IMR-90 (cell line): Measurements from ENCODE around the gene MREG. TPM values are rescaled to one million over a fixed set of nuclear protein-coding genes. Genes with fewer than 3 reads are reported as not detected.

Source experiments
- ATAC-seq: fragments of 200-7000 bp; cut with Tn5 transposase; 2 replicates; pipeline ENCODE4 v1.9.1; 2020; ENCODE audit warnings: low read depth, mild to moderate bottlenecking, moderate library complexity
- BruUV-seq: library from RNA; stranded (reverse); fragments of 400-500 nt; replicated peaks from 2 replicates; lab custom pipeline; 2021; lab: Mats Ljungman, UMichigan
- CTCF ChIA-PET: fragments of 300-600 bp; formaldehyde crosslinking; extraction: SDS; loops from one replicate; lab custom pipeline; 2021; ENCODE audit warnings: antibody characterized with exemption; lab: Yijun Ruan, JAX
- POLR2A ChIA-PET: fragments of 300-600 bp; sonication (Branson Sonifier 250); formaldehyde crosslinking; loops from one replicate; lab custom pipeline; 2022; ENCODE audit warnings: antibody characterized with exemption; ENCODE audit not compliant: unreplicated experiment; lab: Charles Lee
- DNase-seq: peaks from one replicate; pipeline ENCODE4 v3.0.0; 2013
- H2AFZ ChIP-seq: replicated peaks from 2 replicates; pipeline ENCODE3; 2013; ENCODE audit warnings: low read length, mild to moderate bottlenecking; ENCODE audit not compliant: poor library complexity
- H2AK5ac ChIP-seq: 2 replicates; pipeline ENCODE4 v1.6.1; 2013; ENCODE audit warnings: low read depth, low read length, inconsistent platforms
- H2AK9ac ChIP-seq: replicated peaks from 2 replicates; pipeline ENCODE3; 2013; ENCODE audit warnings: mild to moderate bottlenecking, low read depth, low read length, moderate library complexity; ENCODE audit not compliant: poor library complexity
- H2BK120ac ChIP-seq: 2 replicates; pipeline ENCODE4 v1.6.1; 2013; ENCODE audit warnings: low read depth, low read length, inconsistent platforms
- H2BK15ac ChIP-seq: 3 replicates; pipeline ENCODE4 v1.6.1; 2013; ENCODE audit warnings: low read depth, low read length, inconsistent platforms
- H2BK20ac ChIP-seq: 2 replicates; pipeline ENCODE4 v1.6.1; 2013; ENCODE audit warnings: low read depth, mild to moderate bottlenecking, inconsistent platforms, low read length, moderate library complexity
- H2BK5ac ChIP-seq: 2 replicates; pipeline ENCODE4 v1.6.1; 2013; ENCODE audit warnings: mild to moderate bottlenecking, low read depth, low read length, inconsistent platforms; ENCODE audit not compliant: poor library complexity, severe bottlenecking
- H3K14ac ChIP-seq: replicated peaks from 2 replicates; pipeline ENCODE4 v1.6.1; 2013; ENCODE audit warnings: low read depth, low read length, inconsistent platforms
- H3K18ac ChIP-seq: 2 replicates; pipeline ENCODE4 v1.6.1; 2013; ENCODE audit warnings: low read depth, low read length, control low read depth
- H3K23ac ChIP-seq: 2 replicates; pipeline ENCODE4 v1.6.1; 2013; ENCODE audit warnings: low read depth, low read length, inconsistent platforms
- H3K27ac ChIP-seq: 2 replicates; pipeline ENCODE4 v1.5.1; 2013; ENCODE audit warnings: mild to moderate bottlenecking, control low read depth, low read length; ENCODE audit not compliant: insufficient read depth
- H3K27me3 ChIP-seq: 2 replicates; pipeline ENCODE4 v1.6.1; 2013; ENCODE audit warnings: low read length; ENCODE audit not compliant: control insufficient read depth, insufficient read depth
- H3K36me3 ChIP-seq: 2 replicates; pipeline ENCODE4 v1.6.1; 2013; ENCODE audit warnings: low read length, mixed read lengths; ENCODE audit not compliant: control insufficient read depth, insufficient read depth
- H3K4ac ChIP-seq: 2 replicates; pipeline ENCODE4 v1.6.1; 2013; ENCODE audit warnings: low read depth, low read length, inconsistent platforms
- H3K4me1 ChIP-seq: 2 replicates; pipeline ENCODE4 v1.6.1; 2013; ENCODE audit warnings: low read length, mixed read lengths; ENCODE audit not compliant: control insufficient read depth, insufficient read depth
- H3K4me2 ChIP-seq: 2 replicates; pipeline ENCODE4 v1.6.1; 2013; ENCODE audit warnings: low read depth, mild to moderate bottlenecking, control low read depth, low read length, moderate library complexity
- H3K4me3 ChIP-seq: 2 replicates; pipeline ENCODE4 v1.5.1; 2013; ENCODE audit warnings: low read depth, mild to moderate bottlenecking, control low read depth, low read length, moderate library complexity; ENCODE audit not compliant: insufficient read depth
- H3K56ac ChIP-seq: 2 replicates; pipeline ENCODE4 v1.6.1; 2013; ENCODE audit warnings: low read length, inconsistent platforms; ENCODE audit not compliant: insufficient read depth; ENCODE audit errors: extremely low read depth
- H3K79me1 ChIP-seq, 2 experiments: 2 replicates each; pipeline ENCODE4 v1.6.1; 2013; ENCODE audit warnings: low read length in 2 of 2, inconsistent platforms in 1 of 2, low read depth in 1 of 2
- H3K9ac ChIP-seq: 2 replicates; pipeline ENCODE4 v1.6.1; 2013; ENCODE audit warnings: low read depth, low read length, control low read depth
- H3K9me1 ChIP-seq: 2 replicates; pipeline ENCODE4 v1.6.1; 2013; ENCODE audit warnings: low read length, inconsistent platforms; ENCODE audit not compliant: insufficient read depth
- H3K9me3 ChIP-seq: 2 replicates; pipeline ENCODE4 v1.6.1; 2013; ENCODE audit warnings: low read length; ENCODE audit not compliant: control insufficient read depth, insufficient read depth
- H4K20me1 ChIP-seq: 2 replicates; pipeline ENCODE4 v1.6.1; 2013; ENCODE audit warnings: low read length, inconsistent platforms; ENCODE audit not compliant: insufficient read depth
- H4K5ac ChIP-seq: 2 replicates; pipeline ENCODE4 v1.6.1; 2013; ENCODE audit warnings: mild to moderate bottlenecking, low read depth, low read length, control low read depth
- H4K8ac ChIP-seq, 2 experiments: 2 replicates each; pipeline ENCODE4 v1.6.1; 2013; ENCODE audit warnings: low read depth in 2 of 2, low read length in 2 of 2, control low read depth in 1 of 2, inconsistent platforms in 1 of 2
- H4K91ac ChIP-seq: 2 replicates; pipeline ENCODE4 v1.6.1; 2013; ENCODE audit warnings: low read depth, low read length, inconsistent platforms; ENCODE audit not compliant: insufficient read depth
- CEBPB ChIP-seq: IDR thresholded peaks from 2 replicates; pipeline ENCODE4 v1.6.1; 2012; ENCODE audit warnings: low read depth, low read length, improper control_type of control experiment
- CTCF ChIP-seq: conservative IDR thresholded peaks from 2 replicates; pipeline ENCODE4 v1.5.1; 2012; ENCODE audit warnings: mild to moderate bottlenecking, low read depth, low read length, improper control_type of control experiment
- ELK1 ChIP-seq: fragments of 150-350 bp; IDR thresholded peaks from 2 replicates; pipeline ENCODE4 v1.6.1; 2016; ENCODE audit warnings: low read depth, mild to moderate bottlenecking, low read length, moderate library complexity, borderline replicate concordance
- FOS ChIP-seq: fragments of 150-350 bp; IDR thresholded peaks from 2 replicates; pipeline ENCODE4 v1.6.1; 2016; ENCODE audit warnings: low read depth, low read length
- MXI1 ChIP-seq: IDR thresholded peaks from 2 replicates; pipeline ENCODE4 v1.6.1; 2012; ENCODE audit warnings: low read depth, mild to moderate bottlenecking, low read length, moderate library complexity, borderline replicate concordance
- RFX5 ChIP-seq: IDR thresholded peaks from 2 replicates; pipeline ENCODE4 v1.8.0; 2012; ENCODE audit warnings: low read depth, mild to moderate bottlenecking, low read length, moderate library complexity
- WGBS, 2 experiments: methylation state at CpG; one replicate each; pipeline versions ENCODE4 v1.1.5 to v1.1.7; 2013; ENCODE audit warnings: missing lambda C conversion rate in 2 of 2; ENCODE audit not compliant: insufficient read length in 1 of 2; ENCODE audit errors: extremely low coverage in 2 of 2; 5-methylcytosine and 5-hydroxymethylcytosine counted together
- dilution Hi-C: fragments of 300-500 bp; cut with HindIII; formaldehyde crosslinking; loops from one replicate; pipeline ENCODE4 v1.14.3; 2018; ENCODE audit warnings: low sequenced_read_pairs; ENCODE audit not compliant: unreplicated experiment
- in situ Hi-C: fragments of 300-500 bp; cut with MboI; formaldehyde crosslinking; loops from 3 replicates; pipeline ENCODE4 v1.14.3; 2019; ENCODE audit warnings: low sequenced_read_pairs, inconsistent platforms, mixed read lengths
- intact Hi-C: fragments of 100-400 bp; cut with micrococcal nuclease; formaldehyde crosslinking; loops from 2 replicates; pipeline ENCODE4 v1.10.0; 2022
- polyA plus RNA-seq, 3 experiments: library from polyadenylated mRNA; depleted of rRNA; stranded (reverse); fragments of >200 nt; gene quantifications; 2 replicates each; pipeline ENCODE4 v1.2.3, GENCODE V29; 2012; ENCODE audit warnings: low replicate concordance in 1 of 3
- total RNA-seq: library from RNA; depleted of rRNA; stranded (reverse); fragments of >200 nt; gene quantifications from 2 replicates; pipeline ENCODE4 v1.2.3, GENCODE V29; 2012

Gene MREG
- total and polyA plus RNA-seq, 2 of the 4 experiments (the other 2 are of a cell fraction), result 1.0 to 1.8 TPM

- ChIA-PET POLR2A (no interaction called here), CTCF (interaction anchor here (0.7 kb wide), 1 partner anchor 475 kb away, joined by 3 read pairs; no protein-coding TSS in a partner anchor)
- peak overlapping the region; percentile 34; the same call in 1 of the 2 replicates for H3K18ac ChIP-seq
- no peak overlapping the region for H3K4ac ChIP-seq
- no peak overlapping the region for H2BK20ac ChIP-seq
- no peak overlapping the region; the same call in 1 of the 2 replicates for H4K5ac ChIP-seq
- H3K27ac ChIP-seq, result no peak overlapping the region
- no peak overlapping the region for H3K9ac ChIP-seq
- DNase-seq (peak; percentile 67), ATAC-seq (peak; percentile 54)
- no peak overlapping the region for H3K4me3 ChIP-seq
- H2BK5ac ChIP-seq, result no peak overlapping the region
- dilution Hi-C loops, result no loop called here
- no peaks in the 10 kb centered on the region for H3K27me3 ChIP-seq
- no peak overlapping the region for H4K91ac ChIP-seq
- H3K4me2 ChIP-seq, result no peak overlapping the region
- H2BK15ac ChIP-seq, result 0 out of 3 replicates have a peak overlapping the region, but pooled peaks have one; percentile 58
- H3K56ac ChIP-seq, result no peak overlapping the region
- peak overlapping the region; percentile 42 for H2AK9ac ChIP-seq
- H3K79me1 ChIP-seq, result no peaks in the 10 kb centered on the region
- in situ Hi-C loops, result no loop called here
- H4K8ac ChIP-seq, result no peak overlapping the region
- intact Hi-C loops, result no loop called here
- peaks cover 6% of the 10 kb centered on the region for H3K4me1 ChIP-seq
- no peaks in the 10 kb centered on the region for H3K9me3 ChIP-seq
- no peaks in the 10 kb centered on the region for H3K9me1 ChIP-seq
- no peaks in the 10 kb centered on the region for H3K36me3 ChIP-seq
- H4K20me1 ChIP-seq, result no peaks in the 10 kb centered on the region
- TF ChIP-seq FOS, result no peak
- TF ChIP-seq ELK1, result no peak
- TF ChIP-seq CEBPB, result 0 out of 2 replicates have a peak, but pooled peaks have one; percentile 41
- no peak for TF ChIP-seq CTCF
- TF ChIP-seq RFX5, result no peak
- no peak for TF ChIP-seq MXI1
- peak overlapping the region; percentile 47; the same call in 1 of the 2 replicates for H2BK120ac ChIP-seq
- H3K14ac ChIP-seq, result no peak overlapping the region; the same call in 1 of the 2 replicates
- no peak overlapping the region for H2AFZ ChIP-seq
- WGBS, 2 experiments, result 96% methylated on average over 3 of the region's 14 CpGs; no CpG with 5 or more reads in 1 of the 2 experiments
- no TSS peak for BruUV-seq
- H2AK5ac ChIP-seq, result peak overlapping the region; percentile 20; the same call in 1 of the 2 replicates
- H3K23ac ChIP-seq, result no peak overlapping the region
Observed at GRCh38 chr2:215899141-215900074, 113.9 kb downstream of the MREG start.
